A549 (cell line): ENCODE results near the gene CTNND1. TPM values are rescaled to one million over a fixed set of nuclear protein-coding genes. Genes with fewer than 3 reads are reported as not detected.
A peak's percentile ranks its signal among the peaks of the same experiment; 100 is the strongest.

ENCODE experiments used
- ATAC-seq, 2 experiments: fragments of 200-7000 bp in 1 of 2; fragments of >200 bp in 1 of 2; cut with Nextera tagmentation in 1 of 2; cut with Tn5 transposase in 1 of 2; 3 replicates each; pipeline versions ENCODE4 v1.8.0 to v1.9.1; 2018 to 2020; ENCODE audit warnings: mild to moderate bottlenecking in 1 of 2, moderate library complexity in 1 of 2
- CTCF ChIA-PET: fragments of 300-600 bp; sonication (Branson Sonifier 250); formaldehyde crosslinking; extraction: SDS; loops from one replicate; lab custom pipeline; 2021; ENCODE audit warnings: antibody characterized with exemption, inconsistent platforms; lab: Yijun Ruan, JAX
- POLR2A ChIA-PET: fragments of 350-600 bp; formaldehyde crosslinking; extraction: SDS; loops from one replicate; lab custom pipeline; 2021; ENCODE audit warnings: antibody characterized with exemption, inconsistent platforms; lab: Yijun Ruan, JAX
- DNase-seq, 2 experiments: peaks; one replicate each; pipeline versions ENCODE4 v3.0.0 to v3.0.0-alpha.2; 2011 to 2016; ENCODE audit warnings: low read depth in 1 of 2, low spot score in 1 of 2
- FAIRE-seq: peaks from 2 replicates; lab custom pipeline; 2011; peaks lifted over from hg19 to GRCh38; lab: Jason Lieb, UNC
- H3K27ac ChIP-seq, 2 experiments: fragments of >200 bp; sonication (Bioruptor Twin); formaldehyde crosslinking; 3 replicates each; pipeline ENCODE4 v1.5.1; 2016 to 2017
- H3K4me1 ChIP-seq: fragments of >200 bp; sonication (Bioruptor Twin); formaldehyde crosslinking; 3 replicates; pipeline ENCODE4 v1.6.1; 2016
- H3K4me2 ChIP-seq: fragments of >200 bp; sonication (Bioruptor Twin); formaldehyde crosslinking; 3 replicates; pipeline ENCODE4 v1.6.1; 2016
- H3K4me3 ChIP-seq: fragments of >200 bp; sonication (Bioruptor Twin); formaldehyde crosslinking; 3 replicates; pipeline ENCODE4 v1.5.1; 2016
- H3K9me3 ChIP-seq: fragments of >200 bp; sonication (Bioruptor Twin); formaldehyde crosslinking; 3 replicates; pipeline ENCODE4 v1.6.1; 2016
- BHLHE40 ChIP-seq: IDR thresholded peaks from 2 replicates; pipeline ENCODE4 v1.6.1; 2012; ENCODE audit warnings: low read depth, low read length, inconsistent platforms
- CBX8 ChIP-seq: fragments of 200-600 bp; sonication (generic); IDR thresholded peaks from 2 replicates; pipeline ENCODE4 v1.6.1; 2016
- CEBPB ChIP-seq, 2 experiments: fragments of >200 bp in 1 of 2; sonication (Bioruptor Twin) in 1 of 2; formaldehyde crosslinking in 1 of 2; IDR thresholded peaks; 2 replicates each; pipeline ENCODE4 v1.6.1; 2012 to 2016
- CHD2 ChIP-seq: fragments of 150-350 bp; IDR thresholded peaks from 2 replicates; pipeline ENCODE4 v1.6.1; 2014; ENCODE audit warnings: low read length; ENCODE audit not compliant: partially characterized antibody
- CHD4 ChIP-seq: fragments of 200-600 bp; sonication (generic); IDR thresholded peaks from 2 replicates; pipeline ENCODE4 v1.6.1; 2016; ENCODE audit warnings: antibody characterized with exemption, mild to moderate bottlenecking, borderline replicate concordance
- EHF ChIP-seq: fragments of 250-450 bp; sonication (Bioruptor Pico); IDR thresholded peaks from 2 replicates; pipeline ENCODE4 v1.5.0; 2020; ENCODE audit warnings: mild to moderate bottlenecking
- HEYL ChIP-seq: fragments of 250-450 bp; sonication (Bioruptor Pico); IDR thresholded peaks from 2 replicates; pipeline ENCODE4 v1.8.0; 2021; ENCODE audit warnings: mild to moderate bottlenecking, moderate library complexity
- HOXA7 ChIP-seq: fragments of 250-450 bp; sonication (Bioruptor Pico); IDR thresholded peaks from 2 replicates; pipeline ENCODE4 v1.5.0; 2020; ENCODE audit warnings: mild to moderate bottlenecking, moderate library complexity
- HOXB13 ChIP-seq: fragments of 250-450 bp; sonication (Bioruptor Pico); IDR thresholded peaks from 2 replicates; pipeline ENCODE4 v1.5.0; 2020; ENCODE audit warnings: low read depth, mild to moderate bottlenecking, moderate library complexity
- HOXB5 ChIP-seq: fragments of 250-450 bp; sonication (Bioruptor Pico); IDR thresholded peaks from 2 replicates; pipeline ENCODE4 v1.5.0; 2020; ENCODE audit warnings: mild to moderate bottlenecking, moderate library complexity
- JUN ChIP-seq, 2 experiments: fragments of >200 bp; sonication (Bioruptor Twin); formaldehyde crosslinking; IDR thresholded peaks; 2 replicates in 1 of 2; 3 replicates in 1 of 2; pipeline ENCODE4 v1.6.1; 2016 to 2017
- KDM1A ChIP-seq: fragments of 200-600 bp; sonication (generic); IDR thresholded peaks from 2 replicates; pipeline ENCODE4 v1.6.1; 2016; ENCODE audit warnings: low read depth, mild to moderate bottlenecking
- MAZ ChIP-seq: fragments of 150-350 bp; IDR thresholded peaks from 2 replicates; pipeline ENCODE4 v1.6.1; 2014; ENCODE audit warnings: antibody characterized with exemption, low read depth, low read length, borderline replicate concordance
- NR3C1 ChIP-seq: fragments of >200 bp; sonication (Bioruptor Twin); formaldehyde crosslinking; IDR thresholded peaks from 3 replicates; pipeline ENCODE4 v1.6.1; 2017
- POLR2AphosphoS2 ChIP-seq: conservative IDR thresholded peaks from 2 replicates; pipeline ENCODE4 v1.6.1; 2012; ENCODE audit warnings: low read length, improper control_type of control experiment, inconsistent platforms
- RAD21 ChIP-seq, 2 experiments: fragments of >200 bp in 1 of 2; sonication (Bioruptor Twin) in 1 of 2; formaldehyde crosslinking in 1 of 2; IDR thresholded peaks in 1 of 2; conservative IDR thresholded peaks in 1 of 2; 2 replicates in 1 of 2; 3 replicates in 1 of 2; pipeline ENCODE4 v1.6.1; 2012 to 2018; ENCODE audit warnings: inconsistent platforms in 1 of 2
- RNF2 ChIP-seq: fragments of 200-600 bp; sonication (generic); IDR thresholded peaks from 2 replicates; pipeline ENCODE4 v1.6.1; 2016; ENCODE audit warnings: low read depth, mild to moderate bottlenecking, antibody characterized with exemption, moderate library complexity, borderline replicate concordance
- SMC3 ChIP-seq: fragments of >200 bp; sonication (Bioruptor Twin); formaldehyde crosslinking; IDR thresholded peaks from 3 replicates; pipeline ENCODE4 v1.6.1; 2018; ENCODE audit warnings: inconsistent platforms
- TFCP2L1 ChIP-seq: fragments of 250-450 bp; sonication (Bioruptor Pico); IDR thresholded peaks from 2 replicates; pipeline ENCODE4 v1.5.0; 2021; ENCODE audit warnings: mild to moderate bottlenecking
- TP53 ChIP-seq: fragments of 250-450 bp; sonication (Bioruptor Pico); IDR thresholded peaks from 2 replicates; pipeline ENCODE4 v1.5.0; 2021; ENCODE audit warnings: mild to moderate bottlenecking, moderate library complexity
- ZNF302 ChIP-seq: fragments of 250-450 bp; sonication (Bioruptor Pico); IDR thresholded peaks from 2 replicates; pipeline ENCODE4 v1.9.0; 2021; ENCODE audit warnings: inconsistent platforms, mild to moderate bottlenecking, moderate library complexity
- ZSCAN20 ChIP-seq: fragments of 250-450 bp; sonication (Bioruptor Pico); IDR thresholded peaks from 2 replicates; pipeline ENCODE4 v1.8.0; 2022; ENCODE audit warnings: mild to moderate bottlenecking, moderate library complexity
- whole genome bisulfite sequencing: methylation state at CpG from one replicate; pipeline ENCODE4 v1.1.6; 2017; ENCODE audit errors: missing lambda C conversion rate; 5-methylcytosine and 5-hydroxymethylcytosine counted together
- polyA plus RNA-seq, 4 experiments: library from polyadenylated mRNA; depleted of rRNA in 3 of 4; stranded (reverse); fragments of >200 nt; fragmentation: RNase III in 1 of 4; extraction: RNeasy Plus Mini Kit Qiagen cat#74134 plus additional on column Dnase treatment in 1 of 4; gene quantifications; 2 replicates in 3 of 4; 3 replicates in 1 of 4; pipeline ENCODE4 v1.2.3, GENCODE V29; 2011 to 2017
- TF ChIP-seq, protein P1 (sequence below): fragments of >200 bp; sonication (Bioruptor Twin); formaldehyde crosslinking; IDR thresholded peaks from 3 replicates; pipeline ENCODE4 v1.5.1; 2016
- TF ChIP-seq, protein P2 (sequence below): IDR thresholded peaks from 2 replicates; pipeline ENCODE4 v1.6.1; 2012

The CTNND1 gene
- polyA plus RNA-seq, 2 of the 4 experiments (the other 2 are of a cell fraction), result 72.8 to 146 TPM

DNA sequence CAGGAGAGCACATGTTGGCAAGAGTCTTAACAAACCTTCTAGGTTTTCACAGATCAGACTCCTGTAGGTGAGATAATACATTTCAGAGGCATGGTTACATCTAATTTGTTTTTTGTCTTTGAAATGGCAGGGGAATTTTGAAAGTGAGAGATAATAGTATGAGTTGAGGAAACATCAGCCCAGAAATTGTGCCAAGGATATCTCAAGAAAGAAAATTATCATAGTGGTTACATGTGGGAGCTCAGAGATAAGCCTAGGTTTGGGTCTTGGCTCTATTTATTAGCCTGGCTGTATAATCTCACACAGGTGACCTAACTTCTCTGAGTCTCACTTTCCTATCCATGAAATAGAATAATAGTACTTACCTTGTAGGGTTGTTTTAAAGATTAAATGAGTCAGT lies 10.4 kb upstream of the CTNND1 start:
- no peak overlapping the region for H3K4me2 ChIP-seq
- ATAC-seq, result peak in 1 of 2 experiments; percentile 5; a peak in 3 of 6 replicates
- no peak for DNase-seq
- POLR2A ChIA-PET, result interaction anchor here (1.4 to 2.2 kb wide), 4 partner anchors 10 to 49 kb away, joined by 3 to 18 read pairs (median 6); partner anchors contain the start of genes CTNND1, MED19 and SELENOH
- no peak for TF ChIP-seq HEYL
- TF ChIP-seq SMC3, result no peak
- no peak for TF ChIP-seq HOXA7 (CRISPR knock-in tag)
- no peak for TF ChIP-seq CBX8
- no peak for TF ChIP-seq MAZ
- TF ChIP-seq, protein P1, sequence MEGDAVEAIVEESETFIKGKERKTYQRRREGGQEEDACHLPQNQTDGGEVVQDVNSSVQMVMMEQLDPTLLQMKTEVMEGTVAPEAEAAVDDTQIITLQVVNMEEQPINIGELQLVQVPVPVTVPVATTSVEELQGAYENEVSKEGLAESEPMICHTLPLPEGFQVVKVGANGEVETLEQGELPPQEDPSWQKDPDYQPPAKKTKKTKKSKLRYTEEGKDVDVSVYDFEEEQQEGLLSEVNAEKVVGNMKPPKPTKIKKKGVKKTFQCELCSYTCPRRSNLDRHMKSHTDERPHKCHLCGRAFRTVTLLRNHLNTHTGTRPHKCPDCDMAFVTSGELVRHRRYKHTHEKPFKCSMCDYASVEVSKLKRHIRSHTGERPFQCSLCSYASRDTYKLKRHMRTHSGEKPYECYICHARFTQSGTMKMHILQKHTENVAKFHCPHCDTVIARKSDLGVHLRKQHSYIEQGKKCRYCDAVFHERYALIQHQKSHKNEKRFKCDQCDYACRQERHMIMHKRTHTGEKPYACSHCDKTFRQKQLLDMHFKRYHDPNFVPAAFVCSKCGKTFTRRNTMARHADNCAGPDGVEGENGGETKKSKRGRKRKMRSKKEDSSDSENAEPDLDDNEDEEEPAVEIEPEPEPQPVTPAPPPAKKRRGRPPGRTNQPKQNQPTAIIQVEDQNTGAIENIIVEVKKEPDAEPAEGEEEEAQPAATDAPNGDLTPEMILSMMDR, result no peak
- TF ChIP-seq HOXB13, result no peak
- TF ChIP-seq POLR2AphosphoS2, result no peak
- no peak for TF ChIP-seq RNF2
- no peak for TF ChIP-seq ZNF302 (CRISPR knock-in tag)
- TF ChIP-seq KDM1A, result no peak
- no peak for TF ChIP-seq NR3C1
- TF ChIP-seq BHLHE40, result no peak
- TF ChIP-seq JUN (IDR thresholded peaks at IDR 0.05), result no peak
- no peak for TF ChIP-seq CHD4
- no peak for TF ChIP-seq CHD2
- TF ChIP-seq, all 56 proteins: peak for 0
- Histone ChIP-seq H3K4me3 (no peak overlapping the region), H3K4me1 (peaks cover 4% of the 10 kb centered on the region; the same call in 1 of the 3 replicates), H3K27ac (no peak overlapping the region), H3K9me3 (no peaks in the 10 kb centered on the region)
- no peak for FAIRE-seq
- CTCF ChIA-PET, result interaction anchor here (0.6 to 10.0 kb wide), 24 partner anchors 9 to 767 kb away, joined by 3 to 231 read pairs (median 4); partner anchors contain the start of genes CTNND1 and SELENOH

DNA sequence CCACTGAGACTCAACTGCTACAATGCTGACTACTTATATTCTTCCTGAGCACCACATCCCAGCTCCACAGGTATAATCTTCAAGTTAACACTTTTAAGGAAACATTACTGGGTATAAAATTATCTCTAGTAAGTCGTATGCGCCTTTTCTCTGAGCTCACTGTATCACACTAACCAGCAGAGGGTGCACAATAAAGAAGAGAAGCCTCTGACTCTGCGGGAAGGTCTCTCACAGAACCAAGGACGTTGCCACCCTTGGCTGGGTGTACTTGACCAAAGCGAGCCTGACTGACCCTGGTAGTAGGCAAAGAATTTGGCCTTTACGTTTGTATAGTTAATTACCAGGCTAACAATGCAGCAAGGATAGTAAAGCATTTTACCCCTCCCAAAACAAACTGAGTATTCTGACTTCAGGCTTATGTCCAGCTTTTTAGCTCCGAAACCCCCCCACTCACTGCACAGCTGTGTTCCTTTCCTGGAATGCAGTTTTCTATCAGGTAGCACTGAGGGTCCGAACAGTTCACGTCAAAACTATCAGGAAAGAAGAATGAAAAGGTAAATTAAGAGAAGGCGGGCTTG lies 9.8 kb upstream of the CTNND1 start, which contains the start of gene BTBD18:
TSS of gene BTBD18 (minus strand) at position 144 of the 578 bp plus-strand sequence. CDS start 631 bp downstream, outside the sequence.
- peak; percentile 57 to 76 for DNase-seq
- Histone ChIP-seq H3K4me2 (0 out of 3 replicates have a peak within 1 kb of the TSS, but pooled peaks have one; percentile 11), H3K4me3 (no peak within 1 kb of the TSS), H3K9me3 (no peaks in the 10 kb centered on the region), H3K4me1 (peaks cover 4% of the 10 kb centered on the region; the same call in 1 of the 3 replicates), H3K27ac (peak within 1 kb of the TSS in 1 of 2 experiments; percentile 30; a peak in 1 of 6 replicates)
- ChIA-PET POLR2A (interaction anchor here (1.4 to 2.2 kb wide), 4 partner anchors 10 to 49 kb away, joined by 3 to 18 read pairs (median 6); partner anchors contain the start of genes CTNND1, MED19 and SELENOH), CTCF (interaction anchor here (0.6 to 10.0 kb wide), 29 partner anchors 8 to 766 kb away, joined by 3 to 231 read pairs (median 4); partner anchors contain the start of genes CTNND1 and SELENOH)
- WGBS, result 33% methylated on average over 10 of the region's 10 CpGs
- TF ChIP-seq SMC3, result peak; percentile 85
- TF ChIP-seq, protein P1, result peak; percentile 65
- TF ChIP-seq RAD21 (conservative IDR thresholded peaks at IDR 0.05 in 1 of 2, IDR thresholded peaks at IDR 0.05 in 1 of 2), result peak; percentile 67 to 68
- TF ChIP-seq TFCP2L1, result no peak
- no peak for TF ChIP-seq RNF2
- peak; percentile 23 for FAIRE-seq
- peak; percentile 96 for ATAC-seq

DNA sequence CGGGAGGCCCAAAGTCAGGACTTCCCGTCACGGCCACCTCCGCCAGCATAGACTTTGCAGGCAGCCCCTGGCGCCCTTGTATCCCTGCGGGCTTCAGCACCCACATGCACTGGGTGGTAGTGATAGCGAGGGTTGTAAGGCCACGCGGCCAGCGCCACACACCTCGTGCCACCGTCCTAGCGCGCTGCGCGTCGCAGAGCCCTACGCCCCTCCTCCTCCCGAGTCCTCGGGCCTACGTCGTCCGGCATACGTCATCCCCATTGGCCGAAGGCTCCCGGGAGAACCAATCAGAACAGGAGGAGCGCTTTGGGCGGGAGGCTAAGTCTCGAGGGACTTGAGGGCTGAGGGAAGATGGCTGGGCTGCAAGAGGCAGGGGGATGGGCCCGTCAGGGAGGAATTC lies 8.6 kb upstream of the CTNND1 start:
- H3K4me1 ChIP-seq, result peaks cover 4% of the 10 kb centered on the region; the same call in 1 of the 3 replicates
- H3K4me3 ChIP-seq, result no peak overlapping the region
- no peak for DNase-seq
- H3K9me3 ChIP-seq, result no peaks in the 10 kb centered on the region
- H3K27ac ChIP-seq, result no peak overlapping the region
- TF ChIP-seq HOXB5 (CRISPR knock-in tag) (no peak), ZSCAN20 (no peak), CEBPB (IDR thresholded peaks at IDR 0.05) (no peak), EHF (CRISPR knock-in tag) (no peak), TP53 (CRISPR knock-in tag) (no peak)
- TF ChIP-seq, protein P2, sequence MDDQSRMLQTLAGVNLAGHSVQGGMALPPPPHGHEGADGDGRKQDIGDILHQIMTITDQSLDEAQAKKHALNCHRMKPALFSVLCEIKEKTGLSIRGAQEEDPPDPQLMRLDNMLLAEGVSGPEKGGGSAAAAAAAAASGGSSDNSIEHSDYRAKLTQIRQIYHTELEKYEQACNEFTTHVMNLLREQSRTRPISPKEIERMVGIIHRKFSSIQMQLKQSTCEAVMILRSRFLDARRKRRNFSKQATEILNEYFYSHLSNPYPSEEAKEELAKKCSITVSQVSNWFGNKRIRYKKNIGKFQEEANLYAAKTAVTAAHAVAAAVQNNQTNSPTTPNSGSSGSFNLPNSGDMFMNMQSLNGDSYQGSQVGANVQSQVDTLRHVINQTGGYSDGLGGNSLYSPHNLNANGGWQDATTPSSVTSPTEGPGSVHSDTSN, result no peak
- POLR2A ChIA-PET, result interaction anchor here (2.2 kb wide), 1 partner anchor 8 kb away, joined by 18 read pairs; the partner anchor contains the start of gene CTNND1
- no peak overlapping the region for H3K4me2 ChIP-seq
- ATAC-seq, result no peak; a peak in 1 of 6 replicates
- CTCF ChIA-PET, result interaction anchor here (0.7 to 10.0 kb wide), 6 partner anchors 40 to 760 kb away, joined by 3 to 231 read pairs (median 4); no protein-coding TSS in a partner anchor
- FAIRE-seq, result no peak
- 96% methylated on average over 30 of the region's 30 CpGs for WGBS
